ENCODE measurements around the gene PALD1. TPM values are rescaled to one million over a fixed set of nuclear protein-coding genes. Genes with fewer than 3 reads are reported as not detected.

PALD1 gene
- total RNA-seq, 2 donors from 2014 or later = 4.9 to 11.7 TPM

- Histone ChIP-seq H3K27me3 (no peaks in the 10 kb centered on the region), H3K9me3 (no peaks in the 10 kb centered on the region), H3K4me1 (no peaks in the 10 kb centered on the region), H3K27ac (no peak overlapping the region), H3K4me3 (no peak overlapping the region), H3K36me3 (replicated peaks in 1 of 2; ENCODE audit: insufficient read depth in 1 of 2, low read depth in 2 of 2) (no peaks in the 10 kb centered on the region)
- DNase-seq (no peak), ATAC-seq (no peak)
- 66 to 67% methylated on average over 11 to 16 of the region's 18 CpGs for WGBS, 2 donors
- intact Hi-C loops (cut with DNase I) = no loop called here
- TF ChIP-seq CTCF (IDR thresholded peaks at IDR 0.05) = no peak
- TF ChIP-seq POLR2A (IDR thresholded peaks at IDR 0.05) = no peak
Observed at GRCh38 chr10:70566515-70567290, 88.1 kb downstream of the PALD1 start.

GRCh38 chr10:70567603-70568002 is 89.0 kb downstream of the PALD1 start:
- TF ChIP-seq CTCF (IDR thresholded peaks at IDR 0.05) = no peak
- no peak for TF ChIP-seq POLR2A (IDR thresholded peaks at IDR 0.05)
- intact Hi-C loops (cut with DNase I) = no loop called here
- H3K36me3 ChIP-seq (replicated peaks in 1 of 2; ENCODE audit: insufficient read depth in 1 of 2, low read depth in 2 of 2) = no peaks in the 10 kb centered on the region

GRCh38 chr10:70568113-70568512 is 89.5 kb downstream of the PALD1 start:
- DNase-seq (no peak), ATAC-seq (no peak)
- TF ChIP-seq POLR2A (IDR thresholded peaks at IDR 0.05) = no peak
- no peak for TF ChIP-seq CTCF (IDR thresholded peaks at IDR 0.05)
- no peak overlapping the region for H3K4me3 ChIP-seq
- H3K36me3 ChIP-seq (replicated peaks in 1 of 2; ENCODE audit: insufficient read depth in 1 of 2, low read depth in 2 of 2) = no peaks in the 10 kb centered on the region
- WGBS, 2 donors = 76 to 82% methylated on average over 3 of the region's 3 CpGs
- no peaks in the 10 kb centered on the region for H3K27me3 ChIP-seq
- H3K4me1 ChIP-seq = no peaks in the 10 kb centered on the region
- no peaks in the 10 kb centered on the region for H3K9me3 ChIP-seq
- intact Hi-C loops (cut with DNase I) = no loop called here
- no peak overlapping the region for H3K27ac ChIP-seq

More at GRCh38 chr10:70567603-70568002, 89.0 kb downstream of the PALD1 start:
- WGBS, 2 donors = 68% methylated on average over 4 of the region's 4 CpGs
- Histone ChIP-seq H3K4me3 (no peak overlapping the region), H3K9me3 (no peaks in the 10 kb centered on the region), H3K4me1 (no peaks in the 10 kb centered on the region), H3K27me3 (no peaks in the 10 kb centered on the region), H3K27ac (no peak overlapping the region)
- DNase-seq (no peak), ATAC-seq (no peak)

- TF ChIP-seq POLR2A (IDR thresholded peaks at IDR 0.05) (no peak), CTCF (IDR thresholded peaks at IDR 0.05) (no peak)
- no peaks in the 10 kb centered on the region for H3K36me3 ChIP-seq (replicated peaks in 1 of 2; ENCODE audit: insufficient read depth in 1 of 2, low read depth in 2 of 2)
- no peak overlapping the region for H3K27ac ChIP-seq
- no peaks in the 10 kb centered on the region for H3K27me3 ChIP-seq
- no peaks in the 10 kb centered on the region for H3K4me1 ChIP-seq
- DNase-seq (no peak), ATAC-seq (no peak)
- no peaks in the 10 kb centered on the region for H3K9me3 ChIP-seq
- no peak overlapping the region for H3K4me3 ChIP-seq
- intact Hi-C loops (cut with DNase I) = no loop called here
- 70 to 92% methylated on average over 4 to 5 of the region's 7 CpGs for WGBS, 2 donors
Observed at GRCh38 chr10:70568781-70569495, 90.4 kb downstream of the PALD1 start.

Measured in body of pancreas (tissue), 4 donors.